HuH-7.5 (cell line): ENCODE data around the gene DBNL.
"Not testable (repeated sequence)": the region's sequence is repeated elsewhere in the genome, so short reads cannot be mapped to it uniquely, and the experiment has no call there.

Experiments used
- DNase-seq: peaks from one replicate; pipeline ENCODE4 v3.0.0; 2011; ENCODE audit warnings: low spot score

Gene DBNL

DNA sequence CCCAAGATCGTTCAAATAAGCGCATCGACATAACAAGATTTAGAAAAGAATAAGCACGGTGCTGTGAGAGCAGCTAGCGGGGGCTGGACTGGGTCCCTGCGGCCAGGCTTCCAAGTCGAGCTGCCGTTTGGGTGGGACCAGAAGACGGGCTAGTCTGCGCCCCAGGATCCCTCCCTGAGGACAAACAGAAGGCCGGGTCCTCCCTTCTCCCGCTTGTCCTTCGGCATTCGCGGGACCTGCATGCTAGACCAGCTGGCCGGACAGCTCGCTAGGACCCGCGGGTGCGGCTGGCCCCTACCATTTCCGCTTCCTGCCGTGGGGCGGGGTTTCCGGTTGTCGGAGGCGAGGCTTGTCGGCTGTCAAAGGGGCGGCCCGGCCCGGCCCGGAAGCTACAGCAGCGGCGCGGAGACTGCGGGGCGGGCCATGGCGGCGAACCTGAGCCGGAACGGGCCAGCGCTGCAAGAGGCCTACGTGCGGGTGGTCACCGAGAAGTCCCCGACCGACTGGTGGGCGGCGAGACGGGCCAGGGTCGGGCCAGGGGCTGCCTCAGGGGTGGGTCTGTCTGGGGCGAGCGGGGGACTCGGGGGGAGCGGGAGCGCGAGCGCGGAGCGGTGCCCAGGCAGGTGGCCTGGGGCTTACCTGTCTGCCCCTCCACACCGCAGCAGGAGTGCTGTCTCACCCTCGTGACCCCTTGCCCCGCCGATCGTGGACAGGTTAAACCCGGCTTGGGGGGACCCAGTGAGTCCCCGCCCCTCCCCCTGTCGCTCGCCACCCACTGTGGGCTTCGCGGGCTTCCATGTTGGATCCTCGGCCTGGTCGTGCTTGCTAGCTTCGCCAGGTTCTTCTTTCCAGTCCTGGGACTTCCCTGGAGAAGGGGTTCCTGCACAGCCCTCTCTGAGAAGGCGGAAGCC, at the start of gene DBNL:
TSS of gene DBNL (plus strand) at position 388 of the 911 bp plus-strand sequence. CDS start at position 424, 36 bp downstream.
- peak; percentile 98 for DNase-seq

DNA sequence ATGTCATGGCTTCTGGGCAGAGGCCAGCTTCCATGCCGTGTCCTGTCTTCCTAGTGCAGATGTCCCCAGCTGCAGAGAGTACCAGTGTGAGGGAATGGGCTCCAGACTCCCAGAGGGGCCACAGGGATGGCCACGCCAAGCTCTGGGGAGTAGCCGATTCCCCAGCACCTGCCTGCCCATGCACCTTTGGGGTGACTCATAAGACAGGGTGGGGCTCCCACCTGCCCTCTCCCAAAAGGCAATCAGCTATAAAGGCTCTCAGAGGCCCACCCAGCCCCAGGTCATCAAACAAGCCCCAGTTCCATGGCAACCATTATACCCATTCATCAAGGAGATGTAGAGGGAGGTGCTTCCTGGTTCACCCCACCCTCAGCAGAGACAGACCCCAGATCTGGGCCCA, 47.0 kb upstream of the DBNL start, which contains the start of gene SPDYE1:
TSS of gene SPDYE1 (plus strand) at position 366 of the 400 bp plus-strand sequence. CDS start 2,053 bp downstream, outside the sequence.
- not testable (repeated sequence) for DNase-seq

DNA sequence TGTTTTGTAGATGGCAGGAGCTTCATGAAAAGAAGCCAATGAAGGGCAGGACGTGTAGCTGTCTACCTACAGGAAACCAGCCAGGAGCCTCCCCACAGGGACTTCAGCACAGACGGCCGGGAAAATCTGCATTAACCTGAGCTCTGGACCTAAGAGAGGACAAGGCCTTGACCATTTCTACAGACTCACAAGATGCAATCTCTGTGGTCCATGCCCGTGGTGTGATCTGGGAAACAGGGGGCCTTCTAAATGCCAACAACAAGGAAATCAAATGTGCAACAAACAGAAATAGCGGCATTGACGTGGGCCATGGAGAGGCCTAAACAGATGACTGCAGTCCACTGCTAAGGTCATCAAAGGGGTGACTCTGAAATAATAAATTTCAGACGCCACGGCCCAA, 32.4 kb upstream of the DBNL start:
- not testable (repeated sequence) for DNase-seq

DNA sequence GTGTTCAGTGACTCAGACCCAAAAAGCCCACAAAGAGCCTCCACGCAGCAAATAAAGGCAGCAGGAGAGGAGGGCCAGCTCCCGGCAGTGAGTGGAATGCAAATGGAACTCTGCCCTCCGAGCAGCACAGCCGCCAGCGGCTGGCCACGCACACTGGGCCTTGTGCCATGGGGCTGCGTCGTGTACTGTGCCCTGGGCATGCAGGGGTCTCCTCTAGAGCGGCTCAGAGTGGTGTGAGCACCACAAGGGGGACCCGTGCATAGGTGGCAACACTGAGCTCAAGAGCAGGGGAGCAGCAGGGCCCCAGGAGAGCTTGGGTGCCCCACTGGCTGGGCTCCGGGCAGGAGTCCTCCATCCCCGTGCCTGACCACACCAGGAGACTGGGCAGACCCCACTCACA, 29.4 kb upstream of the DBNL start:
- DNase-seq, result not testable (repeated sequence)

DNA sequence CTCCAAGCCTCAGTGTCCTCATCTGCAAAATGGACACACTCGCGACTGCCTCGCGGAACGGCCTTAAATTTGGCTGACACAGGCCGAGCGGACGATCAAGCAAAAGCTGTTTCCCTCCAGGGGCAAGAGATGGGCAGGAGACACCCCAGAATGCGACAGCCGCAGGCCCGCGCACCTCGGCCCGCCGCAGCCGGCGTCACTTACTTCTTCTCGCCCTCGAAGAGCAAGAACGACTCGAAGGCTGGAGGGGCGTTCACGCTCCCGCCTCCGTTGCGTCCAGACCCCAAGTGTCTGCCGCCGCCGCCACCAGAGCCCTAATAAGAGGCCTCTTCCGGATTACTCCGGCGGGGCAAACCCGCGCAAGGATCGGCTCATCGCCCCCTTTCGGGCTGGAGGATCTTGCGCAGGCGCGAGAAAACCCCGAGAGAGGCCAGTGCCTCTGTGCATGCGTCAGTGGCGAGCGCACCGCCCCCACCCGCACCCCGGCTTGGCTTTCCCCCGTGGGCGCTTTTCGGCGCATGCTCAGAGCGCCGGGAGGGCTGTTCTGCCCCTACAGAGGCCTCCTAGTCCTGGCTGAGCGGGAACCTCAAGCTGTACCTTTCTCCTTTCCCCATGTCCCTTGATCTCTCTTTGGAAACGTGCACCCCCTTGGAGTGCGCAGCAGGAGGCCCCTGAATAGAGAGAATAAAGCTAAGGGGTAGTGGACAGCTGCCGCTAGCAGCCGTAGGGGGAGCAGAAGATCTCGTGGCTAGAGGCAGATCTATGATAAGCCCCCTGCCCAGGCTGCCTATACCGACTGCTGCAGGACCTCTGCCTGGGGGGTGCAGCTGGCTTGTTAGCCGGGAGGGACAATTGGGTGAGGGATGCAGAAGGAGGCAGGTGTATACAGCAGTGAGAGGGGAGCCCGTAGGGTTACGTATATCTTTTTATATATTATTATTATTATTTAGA, 25.4 kb upstream of the DBNL start:
- DNase-seq, result peak; percentile 92

DNA sequence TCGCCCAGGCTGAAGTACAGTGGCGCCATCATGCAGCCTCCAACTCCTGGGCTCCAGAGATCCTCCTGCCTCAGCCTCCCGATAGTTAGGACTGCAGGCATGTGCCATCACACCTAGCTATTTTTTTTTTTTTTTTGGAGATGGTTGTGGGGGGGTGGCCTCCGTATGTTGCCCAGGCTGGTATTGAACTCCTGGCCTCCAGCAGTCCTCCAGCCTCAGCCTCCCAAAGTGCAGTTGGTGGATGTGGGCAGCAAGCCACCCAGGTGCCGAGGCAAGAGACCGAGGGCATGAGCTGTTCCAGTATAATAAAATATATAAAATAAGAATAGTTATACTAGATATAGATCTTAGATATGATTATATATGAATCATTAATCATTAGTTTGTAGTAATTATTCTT, 24.7 kb upstream of the DBNL start:
- DNase-seq, result not testable (repeated sequence)

DNA sequence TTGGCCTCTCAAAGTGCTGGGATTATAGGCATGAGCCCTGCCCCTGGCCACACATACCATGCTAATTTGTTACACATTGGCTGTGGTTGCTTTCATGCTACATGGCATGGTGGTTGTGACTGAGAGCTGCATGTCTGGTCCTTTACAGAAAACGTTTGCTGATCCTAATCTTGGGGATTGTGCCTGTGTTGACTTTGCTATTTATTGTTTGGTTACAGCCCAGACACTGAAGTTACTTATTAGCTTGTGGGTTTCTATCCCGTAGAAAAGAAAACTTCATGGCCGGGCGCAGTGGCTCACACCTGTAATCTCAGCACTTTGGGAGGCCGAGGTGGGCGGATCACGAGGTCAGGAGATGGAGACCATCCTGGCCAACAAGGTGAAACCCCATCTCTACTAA, 22.4 kb upstream of the DBNL start:
- not testable (repeated sequence) for DNase-seq

DNA sequence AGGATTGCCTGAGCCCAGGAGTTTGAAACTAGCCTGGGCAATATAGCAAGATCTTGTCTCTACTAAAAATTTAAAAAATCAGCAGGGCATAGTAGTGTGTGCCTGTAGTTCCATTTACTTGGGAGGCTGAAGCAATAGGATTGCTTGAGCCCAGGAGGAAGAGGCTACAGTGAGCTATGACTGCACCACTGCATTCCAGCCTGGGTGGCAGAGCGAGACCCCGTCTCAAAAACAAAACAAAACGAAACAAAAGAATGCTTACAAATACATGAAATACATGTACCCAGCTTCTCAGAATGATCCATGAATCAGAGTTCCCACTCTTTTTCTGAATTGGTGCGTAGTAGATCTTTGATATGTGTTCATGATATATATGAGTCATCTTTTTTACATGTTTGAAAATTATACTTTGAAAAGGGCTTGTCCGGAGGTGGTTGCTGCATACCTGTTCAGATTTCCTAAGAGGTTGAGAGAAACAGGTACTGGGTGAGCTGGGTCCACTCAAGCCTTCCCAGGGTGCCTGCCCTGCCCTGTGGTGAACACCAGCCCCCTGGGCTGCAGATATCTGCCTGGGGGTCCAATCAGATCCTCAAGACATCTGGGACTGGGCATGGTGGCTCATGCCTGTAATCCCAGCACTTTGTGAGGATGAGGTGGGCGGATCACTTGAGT, 21.6 kb upstream of the DBNL start:
- DNase-seq, result not testable (repeated sequence)

DNA sequence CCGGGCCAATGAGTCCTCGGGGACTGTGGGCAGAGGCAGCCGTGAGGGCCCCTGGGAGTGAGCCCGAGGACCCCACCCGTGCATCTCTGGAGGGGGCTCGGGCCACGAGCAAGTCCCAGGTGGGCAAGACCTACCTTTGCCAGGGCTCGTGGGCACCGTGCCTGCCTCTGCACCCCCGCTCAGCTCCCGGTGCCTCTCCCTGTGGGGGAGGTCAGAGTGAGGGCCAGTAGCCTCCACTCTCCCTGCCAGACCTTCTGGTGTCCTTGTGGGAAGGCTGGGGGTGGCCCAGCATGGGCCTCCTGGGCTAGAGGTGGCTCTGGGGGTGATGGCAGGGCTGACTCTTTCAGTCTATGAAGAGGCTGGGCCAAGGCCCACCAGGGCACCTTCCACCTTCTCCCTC, 15.1 kb upstream of the DBNL start:
- DNase-seq, result not testable (repeated sequence)

DNA sequence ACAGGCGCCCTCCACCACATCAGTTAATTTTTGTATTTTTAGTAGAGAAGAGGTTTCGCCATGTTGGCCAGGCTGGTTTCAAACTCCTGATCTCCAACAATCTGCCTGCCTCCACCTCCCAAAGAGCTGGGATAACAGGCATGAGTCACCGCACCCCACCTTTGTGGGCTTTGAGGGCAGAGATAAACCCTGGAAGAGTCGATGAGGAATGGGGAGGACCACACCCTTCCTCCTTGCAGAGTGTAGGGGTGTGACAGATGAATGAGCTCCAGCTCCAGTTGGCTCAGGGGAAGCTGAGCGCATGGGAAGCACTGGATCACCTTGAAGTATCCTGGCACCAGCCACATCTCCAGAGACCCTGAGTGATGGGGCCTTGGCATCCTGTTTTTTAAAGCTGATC, 14.5 kb upstream of the DBNL start:
- not testable (repeated sequence) for DNase-seq

DNA sequence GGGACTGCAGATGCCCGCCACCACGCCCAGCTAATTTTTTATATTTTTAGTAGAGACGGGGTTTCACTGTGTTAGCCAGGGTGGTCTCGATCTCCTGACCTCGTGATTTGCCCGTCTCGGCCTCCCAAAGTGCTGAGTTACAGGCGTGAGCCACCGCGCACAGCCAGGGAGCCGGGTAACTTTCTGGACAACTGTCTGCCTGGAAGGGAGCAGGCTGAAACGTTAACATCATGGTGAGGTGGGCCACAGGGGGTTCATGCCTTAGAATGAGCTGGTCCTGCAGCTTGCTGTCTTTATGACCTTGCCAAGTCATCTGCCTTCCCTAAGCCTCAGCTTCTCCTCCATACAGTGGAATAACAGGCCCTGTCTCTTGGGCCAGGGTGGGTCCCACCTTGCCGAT, 13.2 kb upstream of the DBNL start:
- DNase-seq, result not testable (repeated sequence)

DNA sequence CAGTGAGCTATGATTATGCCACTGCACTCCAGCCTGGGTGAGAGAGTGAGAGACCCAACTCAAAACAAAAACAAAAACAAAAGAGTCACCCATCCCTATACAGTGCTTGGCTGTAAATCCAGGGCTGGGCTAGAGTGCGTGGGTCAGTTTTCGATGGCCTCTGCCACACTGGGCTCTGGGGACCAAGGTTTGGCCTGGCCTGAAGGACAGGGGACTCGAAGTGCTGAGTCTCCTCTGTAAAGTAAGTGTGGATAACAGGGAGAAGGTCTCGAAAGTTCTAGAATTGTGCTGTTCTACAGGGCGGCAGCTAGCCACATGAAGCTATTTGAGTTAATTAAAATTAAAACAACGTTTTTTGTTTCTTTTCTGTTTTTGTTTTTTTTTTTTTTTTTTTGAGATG, 12.5 kb upstream of the DBNL start:
- DNase-seq, result not testable (repeated sequence)

DNA sequence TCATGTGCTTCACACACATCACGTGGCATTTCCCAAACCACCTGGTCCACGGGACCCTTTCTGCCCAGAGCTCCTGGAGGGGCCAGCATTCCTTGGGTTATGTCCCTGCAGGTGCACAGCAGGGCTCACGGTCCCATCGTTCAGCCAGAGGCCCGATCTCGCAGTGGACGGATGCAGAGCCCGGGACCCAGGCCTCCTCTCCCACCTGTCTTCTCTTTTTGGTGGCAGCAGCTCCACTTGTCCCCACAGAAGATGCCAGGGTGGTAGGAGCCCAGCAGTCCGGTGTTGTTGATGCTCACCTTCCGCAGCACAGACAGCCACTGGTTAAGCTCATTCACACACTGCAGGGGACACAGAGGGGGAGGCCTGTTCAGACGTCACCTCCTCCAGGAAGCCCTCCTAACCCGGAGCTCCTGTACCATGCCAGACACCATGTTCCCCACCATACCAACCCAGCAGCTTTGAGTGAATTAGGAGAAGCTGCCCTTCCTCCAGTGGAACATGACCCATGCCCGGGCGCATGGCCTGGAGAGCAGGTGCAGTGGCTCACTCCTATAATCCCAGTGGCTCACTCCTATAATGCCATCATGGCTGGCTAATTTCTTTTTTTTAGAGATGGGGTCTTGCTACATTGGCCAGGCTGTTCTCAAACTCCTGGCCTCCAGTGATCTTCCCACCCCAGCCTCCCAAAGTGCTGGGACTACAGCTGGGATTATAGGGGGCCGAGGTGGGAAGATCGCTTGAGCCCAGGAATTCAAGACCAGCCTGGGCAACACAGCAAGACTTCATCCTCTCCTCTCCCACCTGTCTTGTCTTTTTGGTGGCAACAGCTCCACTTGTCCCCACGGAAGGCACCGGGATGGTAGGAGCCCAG, 10.3 kb upstream of the DBNL start:
- DNase-seq, result not testable (repeated sequence)

DNA sequence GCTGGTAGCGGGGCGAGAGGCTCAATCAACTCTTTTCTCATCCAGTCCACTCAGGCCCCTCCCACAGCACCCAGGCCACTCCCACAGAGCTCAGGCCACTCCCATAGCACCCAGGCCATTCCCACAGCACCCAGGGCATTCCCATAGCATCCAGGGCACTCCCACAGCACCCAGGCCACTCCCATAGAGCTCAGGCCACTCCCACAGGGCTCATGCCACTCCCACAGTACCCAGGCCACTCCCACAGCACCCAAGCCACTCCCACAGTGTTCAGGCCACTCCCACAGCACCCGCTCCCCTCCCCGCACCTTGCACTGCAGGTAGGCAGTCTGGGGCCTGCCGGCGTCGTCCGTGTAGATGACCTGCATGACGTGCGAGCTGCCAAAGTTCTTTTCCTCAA, 8.1 kb upstream of the DBNL start:
- DNase-seq, result not testable (repeated sequence)

DNA sequence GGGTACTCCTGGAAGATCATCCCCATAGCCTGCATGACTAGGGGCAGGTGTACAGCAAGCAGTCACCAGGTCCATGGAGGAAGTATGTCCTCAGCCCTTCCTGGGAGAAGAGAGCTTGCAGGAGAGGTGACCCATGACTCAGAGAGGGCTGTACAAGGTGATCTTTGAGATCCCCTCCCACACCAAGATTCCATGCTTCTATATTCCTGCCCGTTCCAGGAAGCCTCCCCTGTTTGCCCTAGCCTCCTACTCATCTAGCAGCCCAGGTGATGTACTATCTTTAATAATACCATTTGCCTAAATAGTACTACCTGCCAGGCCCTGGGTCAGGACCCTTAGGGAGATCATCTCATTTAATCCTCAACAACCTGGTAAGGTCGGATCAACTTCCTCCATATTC, 6.6 kb upstream of the DBNL start:
- DNase-seq, result not testable (repeated sequence)

DNA sequence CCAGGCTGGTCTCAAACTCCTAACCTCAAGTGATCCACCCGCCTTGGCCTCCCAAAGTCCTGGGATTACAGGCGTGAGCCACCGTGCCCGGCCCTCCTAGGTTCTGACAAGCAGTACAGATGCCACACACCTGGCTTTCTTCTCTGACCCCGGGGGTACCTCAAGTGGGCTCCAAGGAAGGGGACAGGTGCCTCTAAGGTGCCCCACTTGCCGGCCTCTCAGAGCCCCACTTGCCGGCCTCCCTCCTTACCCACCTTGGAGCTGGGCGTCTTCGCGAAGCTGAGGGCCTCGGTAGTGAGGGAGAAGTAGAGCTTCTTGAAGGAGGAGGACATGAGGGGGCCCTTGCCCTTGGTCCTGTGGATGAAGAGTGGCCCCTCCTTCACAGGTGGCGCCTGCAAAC, 5.9 kb upstream of the DBNL start:
- DNase-seq, result not testable (repeated sequence)

DNA sequence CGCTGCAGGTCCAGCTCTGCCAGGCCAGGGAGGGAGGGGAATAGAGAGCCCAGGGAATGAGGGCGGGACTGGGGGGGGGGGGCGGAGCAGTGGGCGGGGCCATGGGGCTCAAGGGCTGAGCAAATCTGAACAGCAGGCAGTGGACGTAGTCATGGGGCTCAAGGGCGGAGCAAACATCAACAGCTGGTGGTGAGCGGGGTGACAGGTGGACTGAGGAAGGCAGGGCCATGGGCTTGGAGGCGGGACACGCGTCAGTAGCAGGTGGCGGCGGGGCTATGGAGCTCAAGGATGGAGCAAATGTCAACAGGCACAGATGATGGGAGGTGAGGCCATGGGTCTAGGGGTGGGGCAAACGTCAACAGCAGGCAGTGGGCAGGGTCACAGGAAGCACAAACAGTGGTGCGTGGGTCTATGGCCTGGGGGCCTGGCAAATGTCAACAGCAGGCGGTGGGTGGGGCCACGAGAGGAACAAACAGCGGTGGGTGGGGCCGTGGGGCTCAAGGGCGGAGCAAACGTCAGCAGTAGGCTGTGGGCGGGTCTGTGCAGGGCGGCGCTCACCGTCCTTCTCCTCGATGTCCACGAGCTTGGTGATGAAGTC, 5.4 kb upstream of the DBNL start:
- DNase-seq, result peak; percentile 84

DNA sequence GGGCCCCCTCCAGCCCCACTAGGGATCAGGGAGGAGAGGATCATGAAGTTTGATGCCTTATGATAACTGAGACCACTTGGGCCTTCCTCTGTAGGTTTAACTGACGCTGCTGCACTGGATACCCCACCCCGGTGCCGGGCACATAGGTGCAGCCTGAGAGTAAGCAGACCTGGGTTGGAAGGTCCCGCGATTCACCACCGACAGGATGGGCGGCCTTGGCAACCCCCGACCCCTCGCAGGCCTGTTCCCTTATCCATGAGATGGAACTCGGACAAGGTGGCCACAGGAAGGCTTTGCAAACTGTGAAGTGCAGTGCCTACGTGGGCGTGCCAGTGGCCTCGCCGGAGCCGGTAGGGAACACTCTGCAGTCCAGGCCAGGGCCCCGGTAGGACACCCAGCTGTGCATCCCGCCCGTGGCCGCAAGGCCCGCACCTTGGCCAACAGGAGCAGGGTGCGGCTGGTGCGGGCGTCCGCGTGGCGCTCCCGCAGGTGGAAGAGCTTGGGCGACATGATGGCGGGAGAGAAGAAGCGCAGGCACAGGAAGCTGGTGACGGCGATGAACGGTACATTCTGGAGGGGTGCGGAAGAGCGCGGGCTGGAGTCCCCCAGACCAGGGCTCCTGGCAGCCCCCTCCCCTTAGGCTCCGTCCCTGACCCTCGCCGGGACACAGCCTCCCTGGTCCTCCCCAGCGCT, 4.6 kb upstream of the DBNL start:
- not testable (repeated sequence) for DNase-seq

DNA sequence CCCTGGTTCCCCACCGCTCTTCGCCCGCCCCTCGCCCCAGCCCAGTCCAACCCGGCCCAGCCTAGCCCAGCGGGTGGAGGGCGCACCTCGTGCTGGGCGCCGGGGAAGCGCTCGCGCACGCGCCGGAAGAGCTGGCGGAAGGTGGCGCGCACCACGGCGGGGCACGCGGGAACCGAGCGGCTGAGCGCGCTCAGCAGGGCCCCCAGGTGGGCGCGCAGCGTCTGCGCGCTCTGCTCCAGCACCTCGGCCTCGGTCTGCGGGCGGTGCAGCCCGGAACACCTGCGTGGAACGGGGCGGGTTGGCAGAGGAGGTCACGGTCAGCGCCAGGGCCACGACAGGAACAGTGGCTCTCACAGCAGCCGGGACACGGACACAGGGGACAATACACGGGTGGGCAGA, 4.0 kb upstream of the DBNL start:
- not testable (repeated sequence) for DNase-seq

DNA sequence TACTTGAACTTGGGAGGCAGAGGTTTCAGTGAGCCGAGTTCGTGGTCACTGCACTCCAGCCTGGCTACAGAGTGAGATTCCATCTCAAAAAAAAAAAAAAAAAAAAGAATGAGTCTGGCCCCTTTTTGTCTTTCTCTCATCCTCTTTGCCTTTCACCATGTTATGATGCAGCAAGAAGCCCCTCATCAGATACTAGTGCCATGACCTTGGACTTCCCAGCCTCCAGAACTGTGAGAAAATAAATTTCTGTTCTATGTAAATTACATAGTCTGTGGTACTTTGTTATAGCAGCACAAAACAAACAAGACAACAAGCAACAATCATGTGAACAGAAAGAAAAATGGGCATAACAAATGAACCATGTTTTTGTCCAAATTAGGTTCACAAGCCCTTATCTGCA, 2.3 kb upstream of the DBNL start:
- no peak for DNase-seq
